ENCODE results near the gene IDI1.

Gene IDI1

DNA sequence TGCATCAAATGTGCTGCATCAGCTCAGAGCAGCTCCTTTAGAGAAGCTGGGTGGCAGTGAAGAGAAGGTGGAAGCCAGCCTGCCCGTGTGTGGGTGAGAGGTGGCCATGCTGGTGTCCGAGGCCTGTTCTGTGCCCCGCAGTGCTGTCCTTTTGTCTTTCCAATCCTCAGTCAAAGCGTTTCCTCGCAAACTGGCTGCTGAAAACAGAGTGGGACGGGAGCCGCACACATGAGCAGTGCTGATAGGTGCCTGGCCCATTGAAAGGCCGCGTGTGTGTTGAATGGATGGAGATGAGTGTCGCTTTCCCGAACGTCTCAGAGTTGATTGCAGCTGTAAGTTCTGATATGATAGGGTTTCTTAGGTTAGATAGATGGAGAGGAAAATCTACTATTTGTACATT lies 46.6 kb upstream of the IDI1 start:
- no peak for DNase-seq (ENCODE audit: low read depth in 1 of 2, low spot score in 1 of 2)
- Histone ChIP-seq H3K27ac (replicated peaks) (no peak overlapping the region), H3K4me3 (replicated peaks; ENCODE audit: insufficient read depth, low read length) (no peak overlapping the region), H3K27me3 (ENCODE audit: insufficient read depth, poor library complexity, severe bottlenecking) (no peaks in the 10 kb centered on the region)
- TF ChIP-seq, protein P1, sequence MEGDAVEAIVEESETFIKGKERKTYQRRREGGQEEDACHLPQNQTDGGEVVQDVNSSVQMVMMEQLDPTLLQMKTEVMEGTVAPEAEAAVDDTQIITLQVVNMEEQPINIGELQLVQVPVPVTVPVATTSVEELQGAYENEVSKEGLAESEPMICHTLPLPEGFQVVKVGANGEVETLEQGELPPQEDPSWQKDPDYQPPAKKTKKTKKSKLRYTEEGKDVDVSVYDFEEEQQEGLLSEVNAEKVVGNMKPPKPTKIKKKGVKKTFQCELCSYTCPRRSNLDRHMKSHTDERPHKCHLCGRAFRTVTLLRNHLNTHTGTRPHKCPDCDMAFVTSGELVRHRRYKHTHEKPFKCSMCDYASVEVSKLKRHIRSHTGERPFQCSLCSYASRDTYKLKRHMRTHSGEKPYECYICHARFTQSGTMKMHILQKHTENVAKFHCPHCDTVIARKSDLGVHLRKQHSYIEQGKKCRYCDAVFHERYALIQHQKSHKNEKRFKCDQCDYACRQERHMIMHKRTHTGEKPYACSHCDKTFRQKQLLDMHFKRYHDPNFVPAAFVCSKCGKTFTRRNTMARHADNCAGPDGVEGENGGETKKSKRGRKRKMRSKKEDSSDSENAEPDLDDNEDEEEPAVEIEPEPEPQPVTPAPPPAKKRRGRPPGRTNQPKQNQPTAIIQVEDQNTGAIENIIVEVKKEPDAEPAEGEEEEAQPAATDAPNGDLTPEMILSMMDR (IDR thresholded peaks at IDR 0.05; ENCODE audit: insufficient read depth, low read length), result no peak
- TF ChIP-seq, protein P2, sequence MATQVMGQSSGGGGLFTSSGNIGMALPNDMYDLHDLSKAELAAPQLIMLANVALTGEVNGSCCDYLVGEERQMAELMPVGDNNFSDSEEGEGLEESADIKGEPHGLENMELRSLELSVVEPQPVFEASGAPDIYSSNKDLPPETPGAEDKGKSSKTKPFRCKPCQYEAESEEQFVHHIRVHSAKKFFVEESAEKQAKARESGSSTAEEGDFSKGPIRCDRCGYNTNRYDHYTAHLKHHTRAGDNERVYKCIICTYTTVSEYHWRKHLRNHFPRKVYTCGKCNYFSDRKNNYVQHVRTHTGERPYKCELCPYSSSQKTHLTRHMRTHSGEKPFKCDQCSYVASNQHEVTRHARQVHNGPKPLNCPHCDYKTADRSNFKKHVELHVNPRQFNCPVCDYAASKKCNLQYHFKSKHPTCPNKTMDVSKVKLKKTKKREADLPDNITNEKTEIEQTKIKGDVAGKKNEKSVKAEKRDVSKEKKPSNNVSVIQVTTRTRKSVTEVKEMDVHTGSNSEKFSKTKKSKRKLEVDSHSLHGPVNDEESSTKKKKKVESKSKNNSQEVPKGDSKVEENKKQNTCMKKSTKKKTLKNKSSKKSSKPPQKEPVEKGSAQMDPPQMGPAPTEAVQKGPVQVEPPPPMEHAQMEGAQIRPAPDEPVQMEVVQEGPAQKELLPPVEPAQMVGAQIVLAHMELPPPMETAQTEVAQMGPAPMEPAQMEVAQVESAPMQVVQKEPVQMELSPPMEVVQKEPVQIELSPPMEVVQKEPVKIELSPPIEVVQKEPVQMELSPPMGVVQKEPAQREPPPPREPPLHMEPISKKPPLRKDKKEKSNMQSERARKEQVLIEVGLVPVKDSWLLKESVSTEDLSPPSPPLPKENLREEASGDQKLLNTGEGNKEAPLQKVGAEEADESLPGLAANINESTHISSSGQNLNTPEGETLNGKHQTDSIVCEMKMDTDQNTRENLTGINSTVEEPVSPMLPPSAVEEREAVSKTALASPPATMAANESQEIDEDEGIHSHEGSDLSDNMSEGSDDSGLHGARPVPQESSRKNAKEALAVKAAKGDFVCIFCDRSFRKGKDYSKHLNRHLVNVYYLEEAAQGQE (IDR thresholded peaks at IDR 0.05; ENCODE audit: insufficient replicate concordance, low read depth), result no peak
- TF ChIP-seq POLR2AphosphoS5 (IDR thresholded peaks at IDR 0.05; ENCODE audit: low read depth) (no peak), SPI1 (IDR thresholded peaks at IDR 0.05; ENCODE audit: borderline replicate concordance, low read depth) (no peak), GABPA (IDR thresholded peaks at IDR 0.05; ENCODE audit: low read depth) (no peak)

DNA sequence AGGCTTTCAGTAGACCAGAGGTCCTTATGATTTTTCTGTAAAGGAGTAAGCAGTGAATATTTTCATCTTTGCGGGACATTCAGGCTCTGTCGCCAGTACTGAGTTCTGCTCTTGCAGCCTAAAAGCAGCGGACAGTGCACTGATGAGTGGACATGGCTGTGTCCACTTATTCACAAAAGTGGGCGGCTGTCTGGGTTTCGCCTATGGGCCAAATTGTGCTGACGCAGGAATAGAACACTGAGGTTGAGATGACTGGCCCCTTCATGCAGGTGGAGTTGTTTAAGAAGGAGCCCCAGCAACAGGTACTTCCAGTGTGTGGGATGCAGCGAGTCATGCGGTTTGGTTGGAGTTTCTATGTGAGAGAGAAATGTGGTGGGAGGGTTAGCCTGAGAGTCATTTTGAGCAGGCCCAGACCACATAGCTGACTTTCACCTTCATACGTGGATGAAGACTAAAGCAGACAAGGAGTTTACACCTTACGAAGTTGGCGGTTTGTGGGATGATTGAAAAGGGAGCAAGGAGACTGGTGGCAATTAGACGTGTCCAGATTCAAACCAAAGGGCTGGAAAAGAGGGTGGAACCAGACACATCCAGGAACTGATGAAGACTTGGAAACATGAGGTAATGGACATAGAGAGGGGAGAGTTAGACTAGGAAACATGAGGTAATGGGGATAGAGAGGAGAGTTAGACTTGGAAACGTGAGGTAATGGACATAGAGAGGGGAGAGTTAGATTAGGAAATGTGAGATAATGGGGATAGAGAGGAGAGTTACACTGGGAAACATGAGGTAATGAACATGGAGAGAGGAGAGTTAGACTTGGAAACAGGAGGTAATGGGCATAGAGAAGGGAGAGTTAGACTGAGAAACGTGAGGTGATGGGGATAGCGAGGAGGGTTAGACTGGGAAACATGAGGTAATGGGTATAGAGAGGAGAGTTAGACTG lies 45.5 kb upstream of the IDI1 start:
- no peak overlapping the region for H3K27ac ChIP-seq (replicated peaks)
- DNase-seq (ENCODE audit: low read depth in 1 of 2, low spot score in 1 of 2), result no peak
- H3K4me3 ChIP-seq (replicated peaks; ENCODE audit: insufficient read depth, low read length), result no peak overlapping the region
- no peak for TF ChIP-seq POLR2AphosphoS5 (IDR thresholded peaks at IDR 0.05; ENCODE audit: low read depth)
- no peak for TF ChIP-seq GABPA (IDR thresholded peaks at IDR 0.05; ENCODE audit: low read depth)
- TF ChIP-seq, protein P2 (IDR thresholded peaks at IDR 0.05; ENCODE audit: insufficient replicate concordance, low read depth), result no peak
- no peak for TF ChIP-seq SPI1 (IDR thresholded peaks at IDR 0.05; ENCODE audit: borderline replicate concordance, low read depth)
- TF ChIP-seq, protein P1 (IDR thresholded peaks at IDR 0.05; ENCODE audit: insufficient read depth, low read length), result no peak
- H3K27me3 ChIP-seq (ENCODE audit: insufficient read depth, poor library complexity, severe bottlenecking), result no peaks in the 10 kb centered on the region

DNA sequence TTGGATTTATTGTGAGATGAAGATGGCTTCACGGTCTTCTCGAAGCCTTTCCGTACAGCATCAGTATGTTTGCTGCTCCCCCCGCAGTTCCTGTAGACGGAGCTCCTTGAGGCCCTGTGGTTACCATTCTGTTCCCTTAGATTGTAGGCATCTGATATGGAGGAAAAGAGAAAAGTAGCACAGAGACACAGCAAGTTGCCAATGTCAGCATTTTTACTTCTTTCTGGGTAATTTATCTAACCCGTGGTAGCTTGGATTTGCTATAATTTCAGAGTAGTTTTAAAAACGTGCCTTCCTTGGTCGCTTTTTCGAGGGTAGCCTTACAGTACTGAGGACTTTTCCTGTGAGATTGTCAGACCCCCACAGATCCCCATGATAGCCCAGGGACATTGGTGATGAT lies 44.8 kb upstream of the IDI1 start:
- no peak overlapping the region for H3K27ac ChIP-seq (replicated peaks)
- no peak for DNase-seq (ENCODE audit: low read depth in 1 of 2, low spot score in 1 of 2)
- TF ChIP-seq POLR2AphosphoS5 (IDR thresholded peaks at IDR 0.05; ENCODE audit: low read depth), result no peak
- no peak for TF ChIP-seq GABPA (IDR thresholded peaks at IDR 0.05; ENCODE audit: low read depth)
- TF ChIP-seq, protein P1 (IDR thresholded peaks at IDR 0.05; ENCODE audit: insufficient read depth, low read length), result no peak
- no peak for TF ChIP-seq SPI1 (IDR thresholded peaks at IDR 0.05; ENCODE audit: borderline replicate concordance, low read depth)
- no peak overlapping the region for H3K4me3 ChIP-seq (replicated peaks; ENCODE audit: insufficient read depth, low read length)
- no peaks in the 10 kb centered on the region for H3K27me3 ChIP-seq (ENCODE audit: insufficient read depth, poor library complexity, severe bottlenecking)

Data from HL-60 (cell line).